Stimulated activated CD4-positive, alpha-beta T cell treated with anti-CD3 and anti-CD28 coated beads, Interleukin-2, amount 100 ng/mL, for 48 hours (primary cell): ENCODE data around the gene HOXD8.

Experiments used
- DNase-seq, 2 donors: peaks; one replicate each; pipeline ENCODE4 v3.0.0-alpha.2; 2020

Gene HOXD8

GRCh38 chr2:176160986-176161824, 31.7 kb downstream of the HOXD8 start:
- no peak for DNase-seq

- no peak for DNase-seq
These were observed 32.5 kb downstream of the HOXD8 start for GRCh38 chr2:176161825-176162626.

GRCh38 chr2:176162911-176163671, 33.6 kb downstream of the HOXD8 start:
- DNase-seq, result no peak

- DNase-seq, result no peak
These were observed 34.2 kb downstream of the HOXD8 start for GRCh38 chr2:176163672-176164056.

- DNase-seq, result no peak
These were observed 34.7 kb downstream of the HOXD8 start for GRCh38 chr2:176164201-176164600.

GRCh38 chr2:176164611-176165369, 35.3 kb downstream of the HOXD8 start:
- DNase-seq, result no peak

- no peak for DNase-seq
These were observed 36.0 kb downstream of the HOXD8 start for GRCh38 chr2:176165370-176166050.

- no peak for DNase-seq
These were observed 36.8 kb downstream of the HOXD8 start for GRCh38 chr2:176166272-176166671.

- DNase-seq, result no peak
These were observed 37.9 kb downstream of the HOXD8 start for GRCh38 chr2:176167398-176167797.

GRCh38 chr2:176169181-176169580, 39.7 kb downstream of the HOXD8 start:
- DNase-seq, result no peak

- no peak for DNase-seq
These were observed 40.2 kb downstream of the HOXD8 start for GRCh38 chr2:176169711-176170110.

GRCh38 chr2:176170602-176171305, 41.2 kb downstream of the HOXD8 start:
- no peak for DNase-seq

- DNase-seq, result no peak
These were observed 42.0 kb downstream of the HOXD8 start for GRCh38 chr2:176171351-176172006.

- no peak for DNase-seq
These were observed 42.7 kb downstream of the HOXD8 start for GRCh38 chr2:176172007-176172894.

- no peak for DNase-seq
These were observed 43.5 kb downstream of the HOXD8 start for GRCh38 chr2:176172895-176173566.

GRCh38 chr2:176173567-176174381, 44.3 kb downstream of the HOXD8 start:
- DNase-seq, result no peak

- DNase-seq, result no peak
These were observed 44.9 kb downstream of the HOXD8 start for GRCh38 chr2:176174382-176174823.
